GM19238 (cell line): ENCODE measurements around the gene NDUFC2.
"Not testable (repeated sequence)": the region's sequence is repeated elsewhere in the genome, so short reads cannot be mapped to it uniquely, and the experiment has no call there.

Source experiments
- DNase-seq: peaks from one replicate; pipeline ENCODE4 v3.0.0; 2011; ENCODE audit warnings: low spot score; ENCODE audit not compliant: insufficient read length

Gene NDUFC2

DNA sequence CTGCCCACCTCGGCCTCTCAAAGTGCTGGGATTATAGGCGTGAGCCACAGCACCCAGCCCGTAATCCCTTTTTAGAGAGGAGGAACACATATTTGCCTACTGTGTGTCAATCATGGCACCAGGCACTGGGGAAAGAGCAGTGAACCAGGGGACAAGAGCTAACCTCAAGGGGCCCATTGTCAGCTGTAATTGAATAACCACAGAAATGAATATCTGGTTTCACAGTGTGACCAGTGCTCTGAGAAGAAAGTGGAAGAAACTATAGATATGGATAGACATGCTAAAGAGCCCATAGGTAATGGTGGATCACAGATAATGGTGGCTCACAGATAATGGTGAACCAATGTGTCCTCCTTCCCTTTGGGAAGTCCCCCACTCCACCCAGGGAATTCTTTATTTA is 48.0 kb downstream of the NDUFC2 start:
- no peak for DNase-seq

DNA sequence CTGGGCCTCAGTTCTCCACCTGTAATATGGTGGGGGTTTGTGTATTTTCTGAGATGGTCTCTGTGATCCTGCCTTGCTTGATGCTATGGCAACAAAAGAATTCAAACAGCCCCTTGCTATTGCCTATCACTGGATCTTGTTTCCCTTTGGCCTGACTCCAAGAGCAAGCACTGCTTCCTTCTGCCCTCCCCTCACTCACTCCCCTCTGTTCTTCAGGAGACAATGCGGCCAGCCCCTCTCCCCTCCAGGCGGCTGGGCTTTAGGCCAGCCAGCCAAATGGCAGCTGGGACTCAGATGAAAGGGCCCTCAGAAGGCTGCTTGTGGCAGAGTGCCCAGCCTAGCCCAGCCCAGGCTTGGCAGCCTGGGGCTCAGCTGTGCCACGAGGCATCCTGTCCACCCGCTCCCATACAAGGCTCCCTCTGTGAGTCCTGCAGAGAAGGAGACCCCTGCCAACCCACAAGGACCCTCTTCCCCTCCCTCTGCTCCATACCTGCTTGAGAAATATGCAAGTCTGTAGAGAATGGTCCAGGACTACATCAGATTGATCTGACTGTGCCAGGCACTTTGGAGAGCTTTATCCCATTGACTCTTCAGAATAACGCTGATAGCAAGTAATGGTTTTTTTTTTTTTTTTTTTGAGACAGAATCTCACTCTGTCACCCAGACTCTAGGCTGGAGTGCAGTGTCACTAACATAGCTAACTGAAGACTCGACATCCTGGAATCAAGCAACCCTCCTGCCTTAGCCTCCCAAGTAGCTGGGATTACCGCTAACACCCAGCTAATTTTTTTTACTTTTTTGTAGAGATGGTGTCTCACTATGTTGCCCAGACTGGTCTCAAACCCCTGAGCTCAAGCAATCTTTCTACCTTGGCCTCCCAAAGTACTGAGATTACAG is 49.0 kb downstream of the NDUFC2 start:
- no peak for DNase-seq

DNA sequence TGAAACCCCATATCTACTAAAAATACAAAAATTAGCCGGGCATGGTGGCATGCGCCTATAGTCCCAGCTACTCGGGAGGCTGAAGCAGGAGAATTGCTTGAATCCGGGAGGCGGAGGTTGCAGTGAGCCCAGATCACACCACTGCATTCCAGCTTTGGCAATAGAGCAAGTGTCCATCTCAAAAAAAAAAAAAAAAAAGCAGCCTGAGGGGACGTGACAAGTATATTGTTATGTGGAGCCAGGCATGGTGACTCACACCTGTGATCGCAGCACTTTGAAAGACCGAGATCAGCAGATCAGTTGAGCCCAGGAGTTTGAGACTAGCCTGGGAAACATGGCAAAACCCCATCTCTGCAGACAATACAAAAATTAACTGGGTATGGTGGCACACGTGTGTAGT is 51.2 kb downstream of the NDUFC2 start:
- DNase-seq = not testable (repeated sequence)

DNA sequence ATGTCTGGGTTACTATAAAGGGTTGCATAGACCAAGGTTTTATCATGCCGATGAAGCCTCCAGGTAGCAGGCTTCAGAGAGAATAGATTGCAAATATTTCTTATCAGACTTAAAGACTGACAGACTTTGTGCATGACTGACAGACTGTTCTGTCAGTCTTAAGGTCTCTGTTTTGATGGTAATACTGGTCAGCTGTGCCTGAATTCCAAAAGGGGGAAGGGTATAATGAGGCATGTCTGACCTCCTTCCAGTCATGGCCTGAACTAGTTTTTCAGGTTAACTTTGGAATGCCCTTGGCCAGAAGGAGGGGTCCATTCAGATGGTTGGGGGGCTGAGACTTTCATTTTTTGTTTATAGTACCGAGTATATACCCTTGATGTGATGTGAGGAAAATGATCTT is 51.9 kb downstream of the NDUFC2 start:
- no peak for DNase-seq

DNA sequence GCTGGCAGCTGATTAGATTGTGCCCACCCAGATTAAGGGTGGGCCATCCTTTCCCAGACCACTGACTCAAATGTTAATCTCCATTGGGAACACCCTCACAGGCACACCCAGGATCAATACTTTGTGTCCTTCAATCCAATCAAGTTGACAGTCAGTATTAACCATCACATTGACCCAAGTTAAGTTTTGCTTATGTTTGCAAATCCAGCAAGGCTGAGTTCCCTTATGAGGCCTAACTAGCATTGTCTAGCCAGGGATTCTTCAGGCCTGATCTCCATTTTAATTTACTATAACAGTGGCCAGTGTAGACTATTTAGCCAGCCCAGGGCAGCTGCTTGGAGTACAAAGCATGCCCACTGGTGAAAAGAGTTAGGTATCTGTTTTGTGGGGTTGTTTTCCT is 54.3 kb downstream of the NDUFC2 start:
- DNase-seq = no peak

DNA sequence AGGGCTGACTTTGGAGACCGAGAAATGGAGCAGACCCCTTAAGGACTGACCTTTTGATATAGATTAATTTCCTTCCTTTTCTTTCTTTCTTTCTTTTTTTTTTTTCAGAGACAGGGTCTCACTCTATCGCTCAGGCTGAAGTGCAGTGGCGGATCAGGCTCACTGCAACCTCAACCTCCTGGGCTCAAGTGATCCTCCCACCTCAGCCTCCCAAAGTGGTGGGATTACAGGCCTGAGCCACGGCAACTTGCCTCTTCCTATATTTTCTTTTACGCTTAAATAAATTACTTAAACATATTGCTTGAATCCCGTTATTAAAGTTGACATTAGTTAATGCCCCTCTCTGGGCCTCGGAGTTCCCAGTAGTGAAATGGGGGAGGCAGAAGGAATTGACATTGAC is 56.2 kb downstream of the NDUFC2 start:
- DNase-seq = no peak

DNA sequence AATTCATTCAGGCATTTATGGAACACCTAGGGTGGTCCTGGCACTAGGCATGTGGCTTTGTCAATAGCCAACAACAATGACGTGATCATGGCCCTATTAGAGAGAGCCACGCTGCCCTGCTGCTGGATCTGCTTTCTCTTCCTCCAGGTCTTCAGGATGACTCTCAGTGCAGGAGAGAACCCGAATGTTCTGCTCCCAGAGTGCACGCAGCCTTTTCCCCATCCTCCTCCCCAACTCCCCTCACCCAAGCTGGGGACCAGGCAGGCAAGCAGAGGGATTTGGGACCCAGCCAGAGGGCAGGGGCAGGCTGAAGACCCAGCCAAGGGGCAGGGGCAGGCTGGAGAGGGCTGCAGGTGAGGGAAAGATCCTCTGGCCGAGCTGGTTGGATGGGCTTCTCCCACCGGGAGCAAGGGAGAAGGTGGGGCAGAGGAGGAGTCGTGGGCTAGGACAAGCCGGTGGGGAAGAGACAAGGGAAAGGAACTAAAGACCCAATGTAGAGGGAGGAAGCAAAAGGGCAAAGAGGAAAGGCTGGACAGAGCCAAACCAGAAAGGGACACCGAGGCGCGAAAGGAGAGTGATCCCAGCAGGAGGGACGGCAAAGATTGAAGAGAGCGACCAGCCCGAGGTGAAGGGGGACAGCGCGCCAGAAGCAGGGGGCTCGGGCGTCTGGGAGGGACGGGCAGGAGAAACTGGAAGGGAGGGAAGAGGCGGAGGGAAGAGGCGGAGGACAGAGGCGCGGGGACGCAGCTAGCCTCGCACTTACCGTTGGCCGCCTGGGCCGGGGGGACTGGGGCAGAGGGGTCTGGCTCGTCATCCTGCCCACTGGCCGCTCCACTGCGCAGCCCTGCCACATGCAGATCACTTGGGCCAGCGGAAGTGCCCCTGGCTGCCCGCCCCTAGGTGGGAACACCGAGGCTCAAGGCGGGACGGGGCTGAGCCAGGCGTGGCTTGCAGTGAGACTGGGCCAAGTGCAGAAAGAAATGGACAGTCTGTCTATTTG is 57.0 kb downstream of the NDUFC2 start, which contains the start of gene KCTD14:
TSS of gene KCTD14 (minus strand) at position 880 of the 1,000 bp plus-strand sequence. CDS start at position 853, 27 bp downstream.
- DNase-seq = no peak

DNA sequence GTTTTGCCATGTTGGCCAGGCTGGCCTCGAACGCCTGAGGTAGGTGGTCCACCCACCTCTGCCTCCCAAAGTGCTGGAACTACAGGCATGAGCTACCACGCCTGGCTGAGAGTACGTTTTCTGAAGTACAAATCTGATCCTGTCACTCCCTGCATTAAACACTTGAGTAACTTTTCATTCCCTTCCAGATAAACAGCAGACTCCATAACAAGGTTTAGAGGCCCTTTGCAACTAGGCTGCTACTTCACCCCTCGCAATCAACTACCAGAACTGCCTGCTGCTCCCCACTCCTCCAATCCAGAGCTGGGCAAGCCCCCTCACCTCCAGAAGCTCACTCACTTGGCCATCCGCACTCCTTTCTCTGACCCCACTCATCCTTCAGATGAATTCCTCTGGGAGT is 58.1 kb downstream of the NDUFC2 start:
- no peak for DNase-seq

DNA sequence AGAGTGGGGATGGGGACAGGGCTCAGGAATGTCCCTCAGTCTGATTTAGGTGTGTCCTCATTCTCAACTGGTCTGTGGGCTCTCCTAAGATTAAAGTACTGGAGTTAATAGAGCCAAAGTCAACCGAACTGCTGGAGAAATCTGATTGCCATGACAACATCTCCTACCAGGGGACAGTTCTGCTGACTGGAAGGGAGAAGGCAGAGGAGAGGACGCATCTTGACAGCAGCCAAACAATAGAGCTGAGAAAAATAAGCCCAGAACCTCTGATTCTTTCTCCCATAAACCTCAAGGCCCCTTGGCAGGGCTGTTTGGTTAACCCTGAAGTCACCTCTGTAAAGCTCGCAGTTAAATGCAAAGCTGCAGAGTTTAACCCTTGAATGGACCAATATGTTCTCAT is 59.4 kb downstream of the NDUFC2 start:
- no peak for DNase-seq

DNA sequence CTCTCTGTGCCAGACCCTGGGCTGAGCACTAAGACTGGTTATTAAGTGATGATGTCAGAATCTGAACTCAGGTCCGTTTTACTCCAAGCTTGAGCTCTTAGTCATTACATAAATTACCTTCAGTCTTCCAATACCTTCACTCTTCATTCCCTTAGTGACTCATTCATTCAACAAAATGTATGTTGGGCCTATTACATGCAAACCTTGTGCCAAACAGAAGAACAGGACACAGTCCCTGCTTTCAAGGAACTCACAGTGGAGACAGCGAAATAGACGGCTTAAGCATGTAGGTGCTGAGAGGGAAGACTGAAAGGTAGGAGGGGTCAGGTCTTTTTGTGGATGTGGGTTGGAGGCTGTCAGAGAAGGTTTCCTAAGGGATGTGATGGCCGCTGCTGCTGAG is 59.9 kb downstream of the NDUFC2 start:
- DNase-seq = no peak
